Measurements from ENCODE around the gene MRPL44. TPM values are rescaled to one million over a fixed set of nuclear protein-coding genes. Genes with fewer than 3 reads are reported as not detected.

The MRPL44 gene
- total RNA-seq, 2 experiments from 2014 or later, result 29.0 to 30.5 TPM

Other genes with a start within 250 kb of the MRPL44 start
- gene AP1S3, start 119.9 kb upstream of the MRPL44 start, total RNA-seq, result 1 to 10 TPM; 9.1 TPM
- 10 to 100 TPM; 41.5 to 47.1 TPM for gene WDFY1, start 12.1 kb upstream of the MRPL44 start, total RNA-seq
- 10 to 100 TPM; 22.2 to 22.5 TPM for gene SERPINE2, start 81.8 kb downstream of the MRPL44 start, total RNA-seq

Measured in activated CD8-positive, alpha-beta T cell treated with anti-CD3 and anti-CD28 coated beads, Interleukin-2, amount 10 ng/mL, durations not matched to agents 7 days and 5 days (primary cell).